Muscle layer of duodenum (tissue), 2 donors: ENCODE results near the gene AADAC.
A peak's percentile ranks its signal among the peaks of the same experiment; 100 is the strongest.
"Not testable (repeated sequence)": the region's sequence is repeated elsewhere in the genome, so short reads cannot be mapped to it uniquely, and the experiment has no call there.

Experiments
- H3K27ac ChIP-seq: one replicate; pipeline ENCODE4 v1.7.0; 2013; ENCODE audit warnings: mild to moderate bottlenecking, low read length
- H3K27me3 ChIP-seq: one replicate; pipeline ENCODE4 v1.7.0; 2013; ENCODE audit warnings: low read depth, mild to moderate bottlenecking, control low read depth, low read length
- H3K36me3 ChIP-seq, 2 donors: one replicate each; pipeline ENCODE4 v1.7.0; 2013; ENCODE audit warnings: low read length in 2 of 2, control low read depth in 1 of 2, mild to moderate bottlenecking in 1 of 2; ENCODE audit not compliant: insufficient read depth in 2 of 2, control insufficient read depth in 1 of 2
- H3K4me1 ChIP-seq, 2 donors: one replicate each; pipeline ENCODE4 v1.7.0; 2013; ENCODE audit warnings: low read length in 2 of 2, mild to moderate bottlenecking in 2 of 2, control low read depth in 1 of 2, moderate library complexity in 1 of 2; ENCODE audit not compliant: insufficient read depth in 2 of 2, control insufficient read depth in 1 of 2
- H3K4me3 ChIP-seq, 2 donors: one replicate each; pipeline ENCODE4 v1.7.0; 2013; ENCODE audit warnings: low read length in 2 of 2, low read depth in 1 of 2, mild to moderate bottlenecking in 1 of 2
- H3K9me3 ChIP-seq, 2 donors: one replicate each; pipeline ENCODE4 v1.7.0; 2013; ENCODE audit warnings: low read length in 2 of 2, control low read depth in 1 of 2, mild to moderate bottlenecking in 1 of 2; ENCODE audit not compliant: control insufficient read depth in 1 of 2
- donor health status: healthy.

AADAC gene

GRCh38 chr3:151859905-151860304 is 46.0 kb downstream of the AADAC start:
- Histone ChIP-seq H3K27ac (no peak overlapping the region), H3K36me3 (no peaks in the 10 kb centered on the region), H3K9me3 (no peaks in the 10 kb centered on the region), H3K27me3 (no peaks in the 10 kb centered on the region), H3K4me1 (peaks cover 0 to 9% of the 10 kb centered on the region in 2 donors), H3K4me3 (no peak overlapping the region)

DNA sequence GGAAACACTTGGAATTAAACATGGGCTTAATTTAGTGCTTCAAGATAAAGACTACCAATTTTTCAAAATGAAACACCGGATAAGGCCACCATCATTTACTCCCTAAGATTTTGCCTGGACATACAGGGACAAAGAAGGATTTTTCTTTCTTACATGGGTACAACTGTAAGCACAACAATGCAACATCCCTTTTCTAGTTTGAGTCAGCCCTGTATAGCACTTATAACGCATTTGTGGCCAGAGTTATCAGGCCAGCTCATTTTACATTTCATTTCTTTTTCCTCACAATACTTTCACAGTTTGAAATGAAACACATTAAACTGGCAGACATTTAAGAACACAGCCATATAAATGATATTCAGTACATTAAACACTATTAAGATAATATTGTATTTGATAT is 49.7 kb downstream of the AADAC start:
- no peak overlapping the region for H3K27ac ChIP-seq
- no peaks in the 10 kb centered on the region for H3K36me3 ChIP-seq
- H3K9me3 ChIP-seq: no peaks in the 10 kb centered on the region
- no peak overlapping the region for H3K4me3 ChIP-seq
- peaks cover 0 to 15% of the 10 kb centered on the region in 2 donors for H3K4me1 ChIP-seq
- H3K27me3 ChIP-seq: no peaks in the 10 kb centered on the region

DNA sequence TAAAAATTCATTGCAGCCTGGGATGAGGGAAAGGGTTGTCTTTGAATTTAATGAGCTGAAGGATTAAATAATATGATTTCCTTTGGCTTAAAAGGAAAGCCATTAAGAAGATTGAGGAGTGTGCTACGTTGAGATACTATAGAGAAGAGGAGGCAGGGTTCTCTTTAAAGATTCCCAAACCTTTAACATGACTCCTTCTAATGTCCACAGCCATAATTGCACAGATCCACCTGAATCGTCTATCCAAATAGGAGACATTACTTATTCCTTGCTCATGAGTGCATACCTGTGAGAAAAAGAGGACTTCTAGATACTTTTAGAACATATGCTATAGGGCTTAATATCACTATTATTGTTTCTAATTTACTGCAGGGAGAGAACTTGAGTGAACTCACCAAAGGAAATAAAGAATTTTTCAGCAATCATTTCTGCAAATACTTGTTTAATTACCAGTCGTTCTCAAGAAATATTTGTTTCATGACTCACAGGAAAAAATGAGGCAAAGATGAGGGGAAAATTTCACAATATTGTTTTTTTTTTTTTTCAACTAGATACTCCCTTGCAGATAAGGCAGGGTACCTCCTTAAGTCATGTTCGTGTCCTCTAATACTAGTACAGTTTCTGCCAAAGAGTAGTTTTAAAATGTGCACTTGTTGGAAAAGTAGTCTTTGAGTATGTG is 50.6 kb downstream of the AADAC start:
- H3K27ac ChIP-seq: no peak overlapping the region
- no peaks in the 10 kb centered on the region for H3K27me3 ChIP-seq
- H3K9me3 ChIP-seq: no peaks in the 10 kb centered on the region
- H3K4me1 ChIP-seq: peaks cover 0 to 9% of the 10 kb centered on the region in 2 donors
- no peak overlapping the region for H3K4me3 ChIP-seq
- H3K36me3 ChIP-seq: no peaks in the 10 kb centered on the region

GRCh38 chr3:151866711-151867410 is 52.9 kb downstream of the AADAC start:
- peaks cover 0 to 6% of the 10 kb centered on the region in 2 donors for H3K4me1 ChIP-seq

GRCh38 chr3:151867666-151868065 is 53.8 kb downstream of the AADAC start:
- no peaks in the 10 kb centered on the region for H3K9me3 ChIP-seq
- no peak overlapping the region for H3K27ac ChIP-seq
- peaks cover 0 to 6% of the 10 kb centered on the region in 2 donors for H3K4me1 ChIP-seq
- H3K4me3 ChIP-seq: no peak overlapping the region
- no peaks in the 10 kb centered on the region for H3K27me3 ChIP-seq
- no peaks in the 10 kb centered on the region for H3K36me3 ChIP-seq

More at GRCh38 chr3:151866711-151867410, 52.9 kb downstream of the AADAC start:
- Histone ChIP-seq H3K27ac (no peak overlapping the region), H3K9me3 (no peaks in the 10 kb centered on the region), H3K4me3 (no peak overlapping the region), H3K27me3 (no peaks in the 10 kb centered on the region), H3K36me3 (no peaks in the 10 kb centered on the region)

- Histone ChIP-seq H3K4me1 (peaks cover 0 to 6% of the 10 kb centered on the region in 2 donors), H3K27ac (no peak overlapping the region), H3K9me3 (no peaks in the 10 kb centered on the region), H3K4me3 (no peak overlapping the region), H3K36me3 (no peaks in the 10 kb centered on the region), H3K27me3 (no peaks in the 10 kb centered on the region)
Measured at GRCh38 chr3:151869181-151869580, 55.3 kb downstream of the AADAC start.

DNA sequence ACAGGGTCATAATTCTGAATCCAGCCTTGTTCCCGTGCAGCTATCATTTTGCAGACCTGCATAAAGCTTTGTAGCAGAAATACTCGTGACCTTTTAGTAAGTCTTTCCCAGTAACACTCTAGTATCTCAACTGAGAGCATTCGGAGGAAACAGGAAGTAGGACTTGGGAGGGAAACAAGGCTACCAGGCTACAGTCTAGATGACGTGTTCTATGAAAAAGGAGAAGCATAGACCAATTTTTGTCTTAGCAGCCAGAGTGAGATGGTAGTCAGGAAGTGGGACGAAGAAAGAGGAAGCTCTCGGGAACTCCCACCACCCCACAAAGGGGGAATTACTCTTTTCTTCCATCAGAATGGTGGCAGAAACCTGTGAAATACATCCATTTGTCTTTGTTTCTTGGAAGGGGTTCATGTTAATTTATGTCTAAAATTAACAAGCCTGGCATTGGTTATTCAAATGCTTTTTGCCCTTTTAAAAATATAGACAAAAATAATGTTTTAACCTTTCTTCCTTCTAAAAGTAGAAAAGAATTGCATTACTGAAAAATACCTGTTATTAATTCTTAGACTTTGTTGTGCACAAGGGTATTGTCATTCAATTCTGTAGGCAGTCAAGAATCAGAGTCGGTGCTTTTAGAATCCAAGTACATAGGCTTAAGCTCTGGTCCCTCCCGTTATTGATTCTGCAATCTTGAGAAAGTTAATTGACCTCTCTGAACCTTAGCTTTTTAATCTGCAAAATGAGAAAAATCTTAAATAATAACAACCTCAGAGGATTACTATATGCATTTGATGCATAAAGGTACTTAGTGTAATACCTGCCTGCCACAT is 57.9 kb downstream of the AADAC start:
- Histone ChIP-seq H3K36me3 (no peaks in the 10 kb centered on the region), H3K27me3 (no peaks in the 10 kb centered on the region), H3K4me1 (peaks cover 0 to 3% of the 10 kb centered on the region in 2 donors), H3K4me3 (no peak overlapping the region), H3K9me3 (no peaks in the 10 kb centered on the region), H3K27ac (no peak overlapping the region)

GRCh38 chr3:151873398-151873797 is 59.5 kb downstream of the AADAC start, which contains the start of gene SUCNR1:
Gene SUCNR1 (plus strand): TSS chr3:151873643. CDS start chr3:151879893, 6,250 bp downstream.
- Histone ChIP-seq H3K27ac (no peak within 1 kb of the TSS), H3K9me3 (no peaks in the 10 kb centered on the region), H3K36me3 (no peaks in the 10 kb centered on the region), H3K4me3 (no peak within 1 kb of the TSS), H3K27me3 (no peaks in the 10 kb centered on the region), H3K4me1 (peaks cover 0 to 5% of the 10 kb centered on the region in 2 donors)

DNA sequence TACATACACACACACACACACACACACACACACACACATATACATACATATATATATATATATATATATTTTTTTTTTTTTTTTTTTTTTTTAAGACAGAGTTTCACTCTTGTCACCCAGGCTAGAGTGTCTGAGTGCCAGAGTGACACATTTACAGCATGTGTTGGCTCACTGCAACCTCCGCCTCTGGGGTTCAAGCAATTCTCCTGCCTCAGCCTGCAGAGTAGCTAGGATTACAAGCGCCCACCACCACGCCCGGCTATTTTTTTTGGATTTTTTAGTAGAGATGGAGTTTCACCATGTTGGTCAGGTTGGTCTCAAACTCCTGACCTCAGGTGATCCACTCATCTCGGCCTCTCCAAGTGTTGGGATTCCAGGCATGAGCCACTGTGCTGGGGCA is 60.2 kb downstream of the AADAC start:
- H3K27me3 ChIP-seq, H3K9me3 ChIP-seq, H3K4me3 ChIP-seq, H3K4me1 ChIP-seq, H3K27ac ChIP-seq, H3K36me3 ChIP-seq: not testable (repeated sequence)

- no peaks in the 10 kb centered on the region for H3K36me3 ChIP-seq
- H3K4me3 ChIP-seq: no peak overlapping the region
- H3K4me1 ChIP-seq: peaks cover 0 to 10% of the 10 kb centered on the region in 2 donors
- H3K27ac ChIP-seq: peak overlapping the region; percentile 27
- no peaks in the 10 kb centered on the region for H3K27me3 ChIP-seq
- no peaks in the 10 kb centered on the region for H3K9me3 ChIP-seq
Measured at GRCh38 chr3:151875759-151876158, 61.8 kb downstream of the AADAC start.

DNA sequence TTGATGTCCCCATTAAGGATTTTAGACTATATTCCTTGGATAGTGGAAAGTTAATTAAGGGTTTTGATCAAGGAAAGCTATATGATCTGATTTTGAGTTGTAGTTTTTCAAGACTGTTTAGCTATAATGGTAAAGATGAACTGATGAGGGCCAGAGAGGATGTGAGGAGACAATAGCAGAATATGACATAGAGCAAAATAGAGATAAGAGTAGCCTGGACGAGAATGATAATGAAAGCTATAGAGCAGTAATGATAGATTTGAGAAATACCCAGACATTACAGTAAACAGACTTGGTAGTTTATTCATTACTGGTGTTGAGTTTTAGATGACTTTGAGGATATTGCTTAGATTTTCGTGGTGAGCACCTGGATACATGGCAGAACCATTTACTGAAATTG is 63.4 kb downstream of the AADAC start:
- no peaks in the 10 kb centered on the region for H3K27me3 ChIP-seq
- peaks cover 0 to 10% of the 10 kb centered on the region in 2 donors for H3K4me1 ChIP-seq
- H3K36me3 ChIP-seq: no peaks in the 10 kb centered on the region
- no peak overlapping the region for H3K4me3 ChIP-seq
- H3K9me3 ChIP-seq: no peaks in the 10 kb centered on the region
- H3K27ac ChIP-seq: no peak overlapping the region
